K562 (cell line): ENCODE measurements around the gene SFPQ. TPM values are rescaled to one million over a fixed set of nuclear protein-coding genes. Genes with fewer than 3 reads are reported as not detected.

Experiments used
- BRD9 ChIP-seq: fragments of 450-650 bp; IDR thresholded peaks from 2 replicates; pipeline ENCODE4 v1.6.1; 2018; ENCODE audit warnings: low read depth; ENCODE audit not compliant: partially characterized antibody
- CBX1 ChIP-seq: sonication (generic); IDR thresholded peaks from 2 replicates; pipeline ENCODE4 v1.6.1; 2016; ENCODE audit warnings: antibody characterized with exemption, low read depth, mild to moderate bottlenecking
- ERF ChIP-seq: fragments of 450-650 bp; formaldehyde crosslinking; IDR thresholded peaks from 2 replicates; pipeline ENCODE4 v1.4.0; 2020; ENCODE audit warnings: mild to moderate bottlenecking, mixed read lengths
- ETV6 ChIP-seq, 3 experiments: fragments of 150-350 bp in 1 of 3; sonication (generic) in 1 of 3; formaldehyde crosslinking in 1 of 3; IDR thresholded peaks; 2 replicates each; pipeline versions ENCODE4 v1.6.1 to v1.8.0; 2014 to 2022; ENCODE audit warnings: borderline replicate concordance in 2 of 3, low read depth in 2 of 3, antibody characterized with exemption in 1 of 3, low read length in 1 of 3, mild to moderate bottlenecking in 1 of 3, missing genetic modification reagents in 1 of 3
- GABPB2 ChIP-seq: fragments of 250-450 bp; sonication (Bioruptor Pico); conservative IDR thresholded peaks from 2 replicates; pipeline ENCODE4 v1.5.1; 2021; ENCODE audit warnings: mild to moderate bottlenecking
- GTF2E2 ChIP-seq: fragments of 200-800 bp; sonication (Bioruptor generic); IDR thresholded peaks from 2 replicates; pipeline ENCODE4 v1.6.1; 2016; ENCODE audit warnings: missing genetic modification characterization, missing compliant biosample characterization
- HIVEP1 ChIP-seq: fragments of 250-450 bp; sonication (Bioruptor Pico); IDR thresholded peaks from 2 replicates; pipeline ENCODE4 v1.4.0; 2020; ENCODE audit warnings: mild to moderate bottlenecking
- HMGN3 ChIP-seq: IDR thresholded peaks from 2 replicates; pipeline ENCODE4 v1.6.1; 2011; ENCODE audit warnings: borderline replicate concordance, low read depth, mild to moderate bottlenecking, mixed read lengths, low read length; ENCODE audit not compliant: insufficient read length; ENCODE audit errors: extremely low read depth
- MEF2D ChIP-seq: conservative IDR thresholded peaks from 2 replicates; pipeline ENCODE4 v1.6.1; 2016; ENCODE audit warnings: low read depth, missing genetic modification characterization, missing compliant biosample characterization
- NFIC ChIP-seq: fragments of 450-650 bp; IDR thresholded peaks from 2 replicates; pipeline ENCODE4 v1.6.1; 2017; ENCODE audit warnings: mild to moderate bottlenecking, inconsistent platforms
- POU5F1 ChIP-seq: fragments of 150-350 bp; IDR thresholded peaks from 2 replicates; pipeline ENCODE4 v1.6.1; 2014; ENCODE audit warnings: borderline replicate concordance, low read length, low read depth, mild to moderate bottlenecking; ENCODE audit not compliant: partially characterized antibody
- RFX7 ChIP-seq: fragments of 250-450 bp; sonication (Bioruptor Pico); IDR thresholded peaks from 2 replicates; pipeline ENCODE4 v1.5.1; 2021; ENCODE audit warnings: mild to moderate bottlenecking
- SNIP1 ChIP-seq: fragments of 450-650 bp; IDR thresholded peaks from 2 replicates; pipeline ENCODE4 v1.7.1; 2017; ENCODE audit warnings: low read depth, mild to moderate bottlenecking
- ZKSCAN1 ChIP-seq: fragments of 150-350 bp; IDR thresholded peaks from 2 replicates; pipeline ENCODE4 v1.6.1; 2016; ENCODE audit warnings: low read depth, low read length
- ZMIZ1 ChIP-seq, 2 experiments: fragments of 150-350 bp in 1 of 2; IDR thresholded peaks; 2 replicates each; pipeline ENCODE4 v1.6.1; 2012 to 2016; ENCODE audit warnings: low read depth in 2 of 2, low read length in 2 of 2, mild to moderate bottlenecking in 1 of 2, moderate library complexity in 1 of 2
- ZNF431 ChIP-seq: sonication (generic); formaldehyde crosslinking; IDR thresholded peaks from 2 replicates; pipeline ENCODE4 v1.8.0; 2022; ENCODE audit warnings: mild to moderate bottlenecking, missing genetic modification reagents
- ZNF592 ChIP-seq: fragments of 450-650 bp; IDR thresholded peaks from 2 replicates; pipeline ENCODE4 v1.6.1; 2017; ENCODE audit warnings: antibody characterized with exemption, mild to moderate bottlenecking
- ZNF695 ChIP-seq: fragments of 450-650 bp; formaldehyde crosslinking; IDR thresholded peaks from 2 replicates; pipeline ENCODE4 v1.4.0; 2020; ENCODE audit warnings: mild to moderate bottlenecking, moderate library complexity
- polyA plus RNA-seq, 8 experiments: library from polyadenylated mRNA; depleted of rRNA in 4 of 8; stranded (reverse) in 5 of 8; unstranded in 3 of 8; fragments of >200 nt; fragmentation: Nextera tagmentation in 2 of 8; fragmentation: Illumina TruSeq in 1 of 8; extraction: Ambion mirVana in 2 of 8; extraction: Trizol in 1 of 8; gene quantifications; 2 replicates each; pipeline versions ENCODE4 v1.2.1 to v1.2.3, GENCODE V29; 2011 to 2014; ENCODE audit warnings: inconsistent platforms in 1 of 8, missing spikeins in 1 of 8
- total RNA-seq, 7 experiments: library from RNA; depleted of rRNA in 6 of 7; stranded (reverse); fragments of >200 nt in 6 of 7; fragmentation: Illumina TruSeq in 2 of 7; extraction: Trizol in 2 of 7; gene quantifications; 2 replicates each; pipeline versions ENCODE4 v1.2.1 to v1.2.3, GENCODE V29; 2011 to 2021; ENCODE audit warnings: low replicate concordance in 1 of 7
- TF ChIP-seq, protein P1 (sequence below): fragments of 450-650 bp; IDR thresholded peaks from 2 replicates; pipeline ENCODE4 v1.6.1; 2016; ENCODE audit warnings: borderline replicate concordance

Gene SFPQ
- total and polyA plus RNA-seq, 9 of the 15 experiments (the other 6 are each of a cell fraction or from before 2014, with no cell fraction given): 69.7 to 562 (median 399) TPM

DNA sequence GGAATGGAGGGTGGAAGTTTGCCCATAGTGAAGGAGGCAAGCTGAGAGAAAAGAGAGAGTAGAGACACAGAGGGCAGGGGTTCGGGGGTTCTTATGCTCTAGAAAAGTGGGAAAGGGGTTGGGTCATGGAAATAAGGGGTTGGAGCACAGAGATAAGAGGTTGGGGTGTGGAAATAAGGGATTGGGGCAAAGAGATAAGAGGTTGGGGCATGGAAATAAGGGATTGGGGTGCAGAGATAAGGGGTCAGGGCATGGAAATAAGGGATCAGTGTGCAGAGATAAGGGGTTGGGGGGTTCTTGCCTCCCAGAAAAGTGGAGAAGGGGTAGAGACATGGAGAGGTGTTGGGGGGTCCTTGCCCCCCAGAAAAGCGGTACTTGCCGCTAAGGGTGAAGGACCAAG, 56.2 kb downstream of the SFPQ start (continued):
- TF ChIP-seq ZNF592 (no peak), BRD9 (no peak), ZMIZ1 (IDR thresholded peaks at IDR 0.05; ENCODE audit: low read depth in 2 of 2, low read length in 2 of 2) (peak in 1 of 2 experiments; percentile 67; a peak in 1 of 4 replicates), ERF (no peak), HIVEP1 (CRISPR knock-in tag) (no peak), ZNF431 (CRISPR knock-in tag) (no peak), POU5F1 (no peak), GABPB2 (CRISPR knock-in tag) (no peak), SNIP1 (no peak), ETV6 (IDR thresholded peaks at IDR 0.05; ENCODE audit: borderline replicate concordance in 1 of 2, low read depth in 2 of 2, low read length in 1 of 2) (no peak), ETV6 (CRISPR knock-in tag; IDR thresholded peaks at IDR 0.05; ENCODE audit: borderline replicate concordance) (no peak), RFX7 (CRISPR knock-in tag) (no peak), HMGN3 (no peak), GTF2E2 (tag) (no peak), ZKSCAN1 (no peak), NFIC (peak; percentile 90), ZNF695 (CRISPR knock-in tag) (no peak), CBX1 (no peak), MEF2D (tag) (peak; percentile 72; the same call in 1 of the 2 replicates)
- TF ChIP-seq, protein P1, sequence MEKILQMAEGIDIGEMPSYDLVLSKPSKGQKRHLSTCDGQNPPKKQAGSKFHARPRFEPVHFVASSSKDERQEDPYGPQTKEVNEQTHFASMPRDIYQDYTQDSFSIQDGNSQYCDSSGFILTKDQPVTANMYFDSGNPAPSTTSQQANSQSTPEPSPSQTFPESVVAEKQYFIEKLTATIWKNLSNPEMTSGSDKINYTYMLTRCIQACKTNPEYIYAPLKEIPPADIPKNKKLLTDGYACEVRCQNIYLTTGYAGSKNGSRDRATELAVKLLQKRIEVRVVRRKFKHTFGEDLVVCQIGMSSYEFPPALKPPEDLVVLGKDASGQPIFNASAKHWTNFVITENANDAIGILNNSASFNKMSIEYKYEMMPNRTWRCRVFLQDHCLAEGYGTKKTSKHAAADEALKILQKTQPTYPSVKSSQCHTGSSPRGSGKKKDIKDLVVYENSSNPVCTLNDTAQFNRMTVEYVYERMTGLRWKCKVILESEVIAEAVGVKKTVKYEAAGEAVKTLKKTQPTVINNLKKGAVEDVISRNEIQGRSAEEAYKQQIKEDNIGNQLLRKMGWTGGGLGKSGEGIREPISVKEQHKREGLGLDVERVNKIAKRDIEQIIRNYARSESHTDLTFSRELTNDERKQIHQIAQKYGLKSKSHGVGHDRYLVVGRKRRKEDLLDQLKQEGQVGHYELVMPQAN: no peak
